ENCODE measurements around the gene CLUH. TPM values are rescaled to one million over a fixed set of nuclear protein-coding genes. Genes with fewer than 3 reads are reported as not detected.
"Not testable (repeated sequence)": the region's sequence is repeated elsewhere in the genome, so short reads cannot be mapped to it uniquely, and the experiment has no call there.

Gene CLUH
- total and polyA plus RNA-seq, 3 experiments from 2014 or later, result 17.8 to 146 (median 142) TPM

GRCh38 chr17:2684549-2684948, 27.0 kb downstream of the CLUH start:
- CTCF ChIA-PET, result interaction anchor here (1.5 kb wide), 1 partner anchor 11 kb away, joined by 3 read pairs; no protein-coding TSS in a partner anchor
- peaks cover 27% of the 10 kb centered on the region for H3K36me3 ChIP-seq (ENCODE audit: insufficient read depth, low read length)
- peaks cover 0 to 2% of the 10 kb centered on the region in 2 donors for H3K27me3 Mint-ChIP-seq
- no peak overlapping the region for H3K4me3 Mint-ChIP-seq
- no peaks in the 10 kb centered on the region for H3K9me3 Mint-ChIP-seq
- H3K4me1 ChIP-seq (ENCODE audit: insufficient read depth, low read length), result peaks cover 12% of the 10 kb centered on the region
- H3K27ac ChIP-seq (ENCODE audit: low read depth, low read length), result no peak overlapping the region
- POLR2A ChIA-PET, result no interaction called here
- H3K27me3 ChIP-seq (ENCODE audit: insufficient read depth, low read length, poor library complexity, severe bottlenecking), result no peaks in the 10 kb centered on the region
- H3K27ac Mint-ChIP-seq, result peak overlapping the region in 1 of 8 donors; percentile 38
- no peak overlapping the region for H3K4me3 ChIP-seq (ENCODE audit: low read length)
- peaks cover 15 to 25% (median 18%) of the 10 kb centered on the region in 3 donors for H3K4me1 Mint-ChIP-seq
- no peaks in the 10 kb centered on the region for H3K9me3 ChIP-seq (ENCODE audit: low read length)
- no peak for DNase-seq
- H3K36me3 Mint-ChIP-seq, result peaks cover 0 to 50% (median 20%) of the 10 kb centered on the region in 3 donors

DNA sequence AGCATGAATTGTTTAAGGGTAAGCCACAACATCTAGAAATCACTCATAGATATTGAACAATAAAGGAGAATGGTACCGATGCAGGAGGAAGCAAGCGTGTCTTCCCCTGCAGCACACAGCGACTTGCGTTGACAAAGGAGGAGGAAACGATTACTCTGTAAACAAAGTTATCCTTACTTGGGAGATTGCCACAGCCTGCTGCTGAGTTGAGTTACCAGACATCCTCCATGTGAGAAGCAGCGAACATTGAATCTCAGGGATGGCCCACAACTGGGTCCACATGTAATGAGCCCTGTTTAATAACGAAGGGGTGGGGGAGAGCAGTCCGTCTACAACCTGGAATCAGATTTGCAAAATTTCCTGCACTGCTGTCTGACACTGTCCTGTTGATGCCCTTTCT, 27.7 kb downstream of the CLUH start:
- no peak overlapping the region for H3K4me3 Mint-ChIP-seq
- H3K4me1 ChIP-seq (ENCODE audit: insufficient read depth, low read length), result peaks cover 9% of the 10 kb centered on the region
- H3K27me3 ChIP-seq (ENCODE audit: insufficient read depth, low read length, poor library complexity, severe bottlenecking), result no peaks in the 10 kb centered on the region
- H3K9me3 ChIP-seq (ENCODE audit: low read length), result no peaks in the 10 kb centered on the region
- no peak overlapping the region for H3K27ac ChIP-seq (ENCODE audit: low read depth, low read length)
- peak overlapping the region in 1 of 8 donors; percentile 91 for H3K27ac Mint-ChIP-seq
- CTCF ChIA-PET, result no interaction called here
- H3K4me1 Mint-ChIP-seq, result peaks cover 10 to 19% (median 12%) of the 10 kb centered on the region in 3 donors
- H3K27me3 Mint-ChIP-seq, result peaks cover 0 to 2% of the 10 kb centered on the region in 2 donors
- no peak for DNase-seq
- no peaks in the 10 kb centered on the region for H3K9me3 Mint-ChIP-seq
- no peak overlapping the region for H3K4me3 ChIP-seq (ENCODE audit: low read length)
- peaks cover 27% of the 10 kb centered on the region for H3K36me3 ChIP-seq (ENCODE audit: insufficient read depth, low read length)
- H3K36me3 Mint-ChIP-seq, result peaks cover 0 to 55% (median 23%) of the 10 kb centered on the region in 3 donors
- POLR2A ChIA-PET, result interaction anchor here (0.5 kb wide), 1 partner anchor 32 kb away, joined by 3 read pairs; no protein-coding TSS in a partner anchor

GRCh38 chr17:2682176-2682938, 29.2 kb downstream of the CLUH start:
- H3K4me1 ChIP-seq (ENCODE audit: insufficient read depth, low read length), result no peaks in the 10 kb centered on the region
- CTCF ChIA-PET, result interaction anchor here (1.2 kb wide), 1 partner anchor 25 kb away, joined by 4 read pairs; no protein-coding TSS in a partner anchor
- POLR2A ChIA-PET, result no interaction called here
- peaks cover 0 to 62% (median 23%) of the 10 kb centered on the region in 3 donors for H3K36me3 Mint-ChIP-seq
- peaks cover 0 to 4% (median 1%) of the 10 kb centered on the region in 3 donors for H3K4me1 Mint-ChIP-seq
- H3K4me3 Mint-ChIP-seq, result no peak overlapping the region
- H3K27ac Mint-ChIP-seq, result peak overlapping the region in 1 of 8 donors; percentile 51
- H3K4me3 ChIP-seq (ENCODE audit: low read length), result no peak overlapping the region
- DNase-seq, result no peak
- H3K9me3 Mint-ChIP-seq, result no peaks in the 10 kb centered on the region
- H3K9me3 ChIP-seq (ENCODE audit: low read length), result no peaks in the 10 kb centered on the region
- H3K27me3 ChIP-seq (ENCODE audit: insufficient read depth, low read length, poor library complexity, severe bottlenecking), result no peaks in the 10 kb centered on the region
- H3K27me3 Mint-ChIP-seq, result peaks cover 0 to 2% of the 10 kb centered on the region in 2 donors
- H3K27ac ChIP-seq (ENCODE audit: low read depth, low read length), result no peak overlapping the region
- peaks cover 31% of the 10 kb centered on the region for H3K36me3 ChIP-seq (ENCODE audit: insufficient read depth, low read length)

- Histone ChIP-seq H3K4me1 (ENCODE audit: insufficient read depth, low read length) (no peaks in the 10 kb centered on the region), H3K27me3 (ENCODE audit: insufficient read depth, low read length, poor library complexity, severe bottlenecking) (no peaks in the 10 kb centered on the region), H3K27ac (ENCODE audit: low read depth, low read length) (no peak overlapping the region), H3K4me3 (ENCODE audit: low read length) (no peak overlapping the region), H3K36me3 (ENCODE audit: insufficient read depth, low read length) (peaks cover 35% of the 10 kb centered on the region), H3K9me3 (ENCODE audit: low read length) (no peaks in the 10 kb centered on the region)
- peaks cover 0 to 67% (median 25%) of the 10 kb centered on the region in 3 donors for H3K36me3 Mint-ChIP-seq
- H3K9me3 Mint-ChIP-seq, result no peaks in the 10 kb centered on the region
- no peak overlapping the region for H3K4me3 Mint-ChIP-seq
- H3K27ac Mint-ChIP-seq, result no peak overlapping the region
- ChIA-PET POLR2A (no interaction called here), CTCF (interaction anchor here (1.2 kb wide), 1 partner anchor 26 kb away, joined by 4 read pairs; no protein-coding TSS in a partner anchor)
- DNase-seq, result no peak
- peaks cover 0 to 2% of the 10 kb centered on the region in 2 donors for H3K27me3 Mint-ChIP-seq
- peaks cover 0 to 3% (median under 1%) of the 10 kb centered on the region in 3 donors for H3K4me1 Mint-ChIP-seq
Observed at GRCh38 chr17:2681650-2682049, 29.9 kb downstream of the CLUH start.

DNA sequence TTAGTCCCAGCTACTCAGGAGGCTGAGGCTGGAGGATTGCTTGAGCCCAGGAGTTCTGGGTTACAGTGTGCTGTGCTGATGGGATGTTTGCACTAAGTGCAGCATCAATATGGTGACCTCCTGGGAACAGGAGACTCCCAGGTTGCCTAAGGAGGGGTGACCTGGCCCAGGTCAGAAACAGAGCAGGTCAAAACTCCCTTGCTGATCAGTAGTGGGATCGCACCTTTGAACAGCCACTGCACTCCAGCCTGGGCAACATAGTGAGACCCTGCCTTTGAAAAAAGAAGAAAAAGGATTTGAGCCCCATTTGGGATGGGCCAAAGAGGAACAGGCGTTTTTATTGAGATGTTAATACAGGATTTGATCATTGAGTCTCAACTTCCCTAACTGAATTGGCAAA, 30.6 kb downstream of the CLUH start:
- no peak overlapping the region for H3K4me3 Mint-ChIP-seq
- H3K4me1 Mint-ChIP-seq, result peaks cover 0 to 3% (median 0%) of the 10 kb centered on the region in 3 donors
- peak overlapping the region in 3 of 8 donors; percentile 43 to 80 (median 75) for H3K27ac Mint-ChIP-seq
- H3K36me3 Mint-ChIP-seq, result peaks cover 0 to 73% (median 25%) of the 10 kb centered on the region in 3 donors
- Histone ChIP-seq H3K27ac (ENCODE audit: low read depth, low read length) (no peak overlapping the region), H3K36me3 (ENCODE audit: insufficient read depth, low read length) (peaks cover 35% of the 10 kb centered on the region), H3K4me3 (ENCODE audit: low read length) (no peak overlapping the region), H3K9me3 (ENCODE audit: low read length) (no peaks in the 10 kb centered on the region), H3K27me3 (ENCODE audit: insufficient read depth, low read length, poor library complexity, severe bottlenecking) (no peaks in the 10 kb centered on the region), H3K4me1 (ENCODE audit: insufficient read depth, low read length) (no peaks in the 10 kb centered on the region)
- DNase-seq, result no peak
- POLR2A ChIA-PET, result no interaction called here
- CTCF ChIA-PET, result no interaction called here
- no peaks in the 10 kb centered on the region for H3K9me3 Mint-ChIP-seq
- peaks cover 0 to 2% of the 10 kb centered on the region in 2 donors for H3K27me3 Mint-ChIP-seq

- not testable (repeated sequence) for DNase-seq
Observed at GRCh38 chr17:2679247-2679646, 32.3 kb downstream of the CLUH start.

GRCh38 chr17:2672026-2672425, 39.5 kb downstream of the CLUH start:
- Histone ChIP-seq H3K9me3 (ENCODE audit: low read length) (no peaks in the 10 kb centered on the region), H3K36me3 (ENCODE audit: insufficient read depth, low read length) (peaks cover 37% of the 10 kb centered on the region), H3K4me1 (ENCODE audit: insufficient read depth, low read length) (no peaks in the 10 kb centered on the region), H3K27me3 (ENCODE audit: insufficient read depth, low read length, poor library complexity, severe bottlenecking) (no peaks in the 10 kb centered on the region), H3K4me3 (ENCODE audit: low read length) (no peak overlapping the region), H3K27ac (ENCODE audit: low read depth, low read length) (no peak overlapping the region)
- no peak for DNase-seq
- Mint-ChIP-seq H3K4me3 (no peak overlapping the region), H3K36me3 (peaks cover 12 to 82% (median 18%) of the 10 kb centered on the region in 3 donors), H3K27ac (no peak overlapping the region), H3K27me3 (no peaks in the 10 kb centered on the region), H3K9me3 (no peaks in the 10 kb centered on the region), H3K4me1 (peaks cover 3 to 5% (median 4%) of the 10 kb centered on the region in 3 donors)
- ChIA-PET POLR2A (no interaction called here), CTCF (interaction anchor here (0.5 to 1.5 kb wide), 2 partner anchors 10 to 171 kb away, joined by 3 to 4 read pairs; no protein-coding TSS in a partner anchor)

More at GRCh38 chr17:2679247-2679646, 32.3 kb downstream of the CLUH start:
- POLR2A ChIA-PET; H3K4me1 ChIP-seq (ENCODE audit: insufficient read depth, low read length); H3K27me3 Mint-ChIP-seq; H3K9me3 Mint-ChIP-seq; H3K27ac ChIP-seq (ENCODE audit: low read depth, low read length); CTCF ChIA-PET; H3K27me3 ChIP-seq (ENCODE audit: insufficient read depth, low read length, poor library complexity, severe bottlenecking); H3K4me3 Mint-ChIP-seq; H3K4me1 Mint-ChIP-seq; H3K9me3 ChIP-seq (ENCODE audit: low read length); H3K4me3 ChIP-seq (ENCODE audit: low read length): not testable (repeated sequence)
- H3K36me3 ChIP-seq (ENCODE audit: insufficient read depth, low read length), result peaks cover 36% of the 10 kb centered on the region
- H3K36me3 Mint-ChIP-seq, result peaks cover 5 to 81% (median 29%) of the 10 kb centered on the region in 3 donors
- H3K27ac Mint-ChIP-seq, result peak overlapping the region in 2 of 8 donors; percentile 3 to 78

DNA sequence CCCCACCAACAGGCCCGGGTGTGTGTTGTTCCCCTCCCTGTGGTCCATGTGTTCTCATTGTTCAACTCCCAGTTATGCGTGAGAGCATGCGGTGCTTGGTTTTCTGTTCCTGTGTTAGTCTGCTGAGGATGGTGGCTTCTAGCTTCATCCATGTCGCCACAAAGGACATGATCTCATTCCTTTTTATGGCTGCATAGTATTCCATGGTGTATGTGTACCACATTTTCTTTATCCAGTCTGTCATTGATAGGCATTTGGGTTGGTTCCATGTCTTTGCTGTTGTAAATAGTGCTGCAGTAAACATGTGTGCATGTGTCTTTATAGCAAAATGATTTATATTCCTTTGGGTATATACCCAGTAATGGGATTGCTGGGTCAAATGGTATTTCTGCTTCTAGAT, 51.2 kb downstream of the CLUH start:
- H3K27ac Mint-ChIP-seq, result peak overlapping the region in 5 of 8 donors; percentile 54 to 85 (median 71)
- H3K36me3 Mint-ChIP-seq, result peaks cover 0 to 43% (median 8%) of the 10 kb centered on the region in 3 donors

More for the DNA sequence above, 51.2 kb downstream of the CLUH start:
- H3K9me3 Mint-ChIP-seq; H3K27me3 ChIP-seq (ENCODE audit: insufficient read depth, low read length, poor library complexity, severe bottlenecking); DNase-seq; H3K27ac ChIP-seq (ENCODE audit: low read depth, low read length); CTCF ChIA-PET; H3K9me3 ChIP-seq (ENCODE audit: low read length); POLR2A ChIA-PET; H3K4me3 ChIP-seq (ENCODE audit: low read length); H3K27me3 Mint-ChIP-seq; H3K36me3 ChIP-seq (ENCODE audit: insufficient read depth, low read length): not testable (repeated sequence)
- peaks cover 11% of the 10 kb centered on the region for H3K4me1 ChIP-seq (ENCODE audit: insufficient read depth, low read length)
- H3K4me3 Mint-ChIP-seq, result peak overlapping the region in 1 of 7 donors; percentile 20
- H3K4me1 Mint-ChIP-seq, result peaks cover 42 to 77% (median 65%) of the 10 kb centered on the region in 3 donors

Data from CD8-positive, alpha-beta memory T cell (primary cell).